ENCODE data around the gene BRD3OS.

Gene BRD3OS

DNA sequence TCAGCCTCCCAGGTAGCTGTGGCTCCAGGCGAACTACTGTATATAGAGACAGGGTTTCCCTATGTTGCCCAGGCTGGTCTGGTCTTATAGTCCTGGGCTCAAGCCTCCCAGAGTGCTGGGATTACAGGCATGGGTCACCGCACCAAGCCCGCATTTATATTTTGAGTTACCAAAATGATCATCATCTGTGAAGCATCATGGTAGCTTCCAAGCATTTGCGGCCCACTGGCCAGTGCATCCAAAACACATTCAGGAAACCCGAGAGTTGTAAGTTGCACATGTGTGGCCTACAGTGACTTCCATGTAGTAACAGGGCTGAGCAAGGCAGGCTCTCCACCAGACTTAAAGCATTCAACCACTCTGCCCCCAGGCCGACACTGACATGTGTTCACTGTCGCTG, 2.3 kb downstream of the BRD3OS start:
- DNase-seq (ENCODE audit: low read depth): no peak
- no peak overlapping the region for H3K4me3 ChIP-seq (ENCODE audit: low read depth, low read length)
- TF ChIP-seq, protein P1, sequence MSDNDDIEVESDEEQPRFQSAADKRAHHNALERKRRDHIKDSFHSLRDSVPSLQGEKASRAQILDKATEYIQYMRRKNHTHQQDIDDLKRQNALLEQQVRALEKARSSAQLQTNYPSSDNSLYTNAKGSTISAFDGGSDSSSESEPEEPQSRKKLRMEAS (IDR thresholded peaks at IDR 0.05; ENCODE audit: low read depth, low read length): no peak

DNA sequence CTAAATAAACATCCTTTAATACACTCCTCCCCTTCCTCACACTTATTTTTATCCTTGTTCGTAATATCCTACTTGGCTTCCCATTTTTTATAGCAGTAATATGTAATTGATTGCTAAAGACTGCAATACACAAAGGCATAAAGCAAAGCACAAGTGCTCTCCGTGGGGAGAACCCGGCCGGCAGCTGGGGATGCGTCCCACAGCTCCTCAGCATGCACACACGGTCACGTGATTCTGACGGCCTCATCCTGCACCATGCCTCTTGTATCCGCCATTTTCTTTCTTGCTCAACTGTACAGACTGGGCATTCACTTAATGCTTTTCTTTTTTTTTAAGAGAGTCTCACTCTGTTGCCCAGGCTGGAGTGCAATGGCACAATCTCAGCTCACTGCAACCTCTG, 2.8 kb downstream of the BRD3OS start:
- DNase-seq (ENCODE audit: low read depth): no peak
- TF ChIP-seq, protein P2, sequence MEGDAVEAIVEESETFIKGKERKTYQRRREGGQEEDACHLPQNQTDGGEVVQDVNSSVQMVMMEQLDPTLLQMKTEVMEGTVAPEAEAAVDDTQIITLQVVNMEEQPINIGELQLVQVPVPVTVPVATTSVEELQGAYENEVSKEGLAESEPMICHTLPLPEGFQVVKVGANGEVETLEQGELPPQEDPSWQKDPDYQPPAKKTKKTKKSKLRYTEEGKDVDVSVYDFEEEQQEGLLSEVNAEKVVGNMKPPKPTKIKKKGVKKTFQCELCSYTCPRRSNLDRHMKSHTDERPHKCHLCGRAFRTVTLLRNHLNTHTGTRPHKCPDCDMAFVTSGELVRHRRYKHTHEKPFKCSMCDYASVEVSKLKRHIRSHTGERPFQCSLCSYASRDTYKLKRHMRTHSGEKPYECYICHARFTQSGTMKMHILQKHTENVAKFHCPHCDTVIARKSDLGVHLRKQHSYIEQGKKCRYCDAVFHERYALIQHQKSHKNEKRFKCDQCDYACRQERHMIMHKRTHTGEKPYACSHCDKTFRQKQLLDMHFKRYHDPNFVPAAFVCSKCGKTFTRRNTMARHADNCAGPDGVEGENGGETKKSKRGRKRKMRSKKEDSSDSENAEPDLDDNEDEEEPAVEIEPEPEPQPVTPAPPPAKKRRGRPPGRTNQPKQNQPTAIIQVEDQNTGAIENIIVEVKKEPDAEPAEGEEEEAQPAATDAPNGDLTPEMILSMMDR (IDR thresholded peaks at IDR 0.05; ENCODE audit: low read depth, low read length): no peak
- H3K4me3 ChIP-seq (ENCODE audit: low read depth, low read length): no peak overlapping the region

DNA sequence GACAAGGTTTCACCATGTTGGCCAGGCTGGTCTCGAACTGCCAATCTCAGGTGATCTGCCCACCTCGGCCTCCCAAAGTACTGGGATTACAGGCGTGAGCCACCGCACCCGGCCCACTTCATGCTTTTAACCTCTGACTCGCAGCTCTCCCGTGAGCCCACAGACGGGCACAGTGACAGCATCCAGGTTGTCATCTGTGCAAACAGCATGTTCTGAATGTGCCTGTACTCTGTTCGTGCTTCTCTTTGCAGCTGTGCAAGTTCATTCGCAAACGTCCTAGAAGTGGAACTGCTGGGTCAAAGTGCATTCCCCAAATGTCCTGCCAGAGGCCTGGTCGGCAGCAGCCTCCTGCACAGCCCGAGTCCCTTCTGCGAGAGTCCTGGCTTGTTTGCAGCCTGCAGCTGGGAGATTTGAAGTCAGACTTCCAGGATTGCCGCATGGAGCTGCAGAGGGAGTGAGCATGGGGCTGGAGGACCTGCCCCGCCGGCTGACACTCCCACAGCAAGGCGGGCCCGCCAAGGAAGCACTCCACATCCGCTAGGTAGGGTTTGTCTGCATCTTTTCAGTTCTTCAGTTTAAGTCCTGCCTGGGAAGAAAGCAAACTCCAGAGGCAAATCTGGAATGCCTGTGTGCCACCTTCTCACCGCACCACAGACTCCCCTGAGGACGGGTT, 3.4 kb downstream of the BRD3OS start:
- DNase-seq (ENCODE audit: low read depth): no peak
- H3K4me3 ChIP-seq (ENCODE audit: low read depth, low read length): no peak overlapping the region
- TF ChIP-seq MYC (IDR thresholded peaks at IDR 0.05; ENCODE audit: low read depth, low read length) (no peak), POLR2A (IDR thresholded peaks at IDR 0.05; ENCODE audit: extremely low read depth, insufficient read length) (no peak)
- TF ChIP-seq, protein P1 (IDR thresholded peaks at IDR 0.05; ENCODE audit: low read depth, low read length): no peak
- TF ChIP-seq, protein P2 (IDR thresholded peaks at IDR 0.05; ENCODE audit: low read depth, low read length): no peak

DNA sequence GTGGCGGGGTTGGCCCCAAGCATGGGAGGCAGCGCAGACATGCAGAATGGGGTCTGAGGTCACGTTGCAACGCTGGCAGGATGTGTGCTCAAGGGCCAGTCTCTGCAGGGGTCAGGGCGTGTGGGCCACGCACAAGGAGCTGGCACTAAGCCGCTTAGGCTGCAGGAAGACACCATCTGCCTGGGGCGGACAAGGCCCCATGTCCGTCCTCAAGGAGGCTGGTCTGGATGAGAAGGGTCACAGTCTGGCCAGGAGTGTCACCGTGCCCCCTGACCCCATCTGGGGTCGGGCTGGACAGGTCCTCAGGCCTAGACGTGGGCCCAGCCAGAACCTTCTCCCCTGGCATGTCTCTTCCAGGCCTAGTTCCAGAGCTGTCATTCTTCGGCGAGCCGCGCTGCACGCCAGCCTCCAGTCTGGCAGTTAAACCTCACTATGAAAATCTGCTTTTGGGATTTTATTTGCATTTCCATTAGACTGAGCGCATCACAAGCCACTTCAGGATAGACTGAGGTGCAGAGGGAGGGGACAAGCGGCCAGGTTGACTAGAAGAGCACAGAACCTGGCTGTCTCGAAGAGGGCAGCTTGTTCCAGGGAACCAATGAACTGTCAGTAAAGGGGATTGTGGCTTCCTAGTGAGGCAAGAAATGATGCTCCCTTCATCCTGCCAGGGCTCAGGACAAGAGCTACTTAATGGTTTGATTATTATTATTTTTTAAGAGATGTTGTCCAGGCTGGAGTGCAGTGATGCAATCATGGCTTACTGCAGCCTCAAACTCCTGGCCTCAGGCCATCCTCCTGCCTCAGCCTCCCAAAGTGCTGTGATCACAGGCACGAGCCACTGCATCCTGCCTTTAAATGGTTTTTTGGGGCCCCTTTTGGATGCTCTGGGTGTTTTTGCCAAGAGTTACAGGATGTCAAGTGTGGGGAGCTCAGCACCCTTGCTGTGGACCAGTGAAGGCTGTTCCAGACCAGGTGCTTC, 4.3 kb downstream of the BRD3OS start:
- DNase-seq (ENCODE audit: low read depth): no peak

DNA sequence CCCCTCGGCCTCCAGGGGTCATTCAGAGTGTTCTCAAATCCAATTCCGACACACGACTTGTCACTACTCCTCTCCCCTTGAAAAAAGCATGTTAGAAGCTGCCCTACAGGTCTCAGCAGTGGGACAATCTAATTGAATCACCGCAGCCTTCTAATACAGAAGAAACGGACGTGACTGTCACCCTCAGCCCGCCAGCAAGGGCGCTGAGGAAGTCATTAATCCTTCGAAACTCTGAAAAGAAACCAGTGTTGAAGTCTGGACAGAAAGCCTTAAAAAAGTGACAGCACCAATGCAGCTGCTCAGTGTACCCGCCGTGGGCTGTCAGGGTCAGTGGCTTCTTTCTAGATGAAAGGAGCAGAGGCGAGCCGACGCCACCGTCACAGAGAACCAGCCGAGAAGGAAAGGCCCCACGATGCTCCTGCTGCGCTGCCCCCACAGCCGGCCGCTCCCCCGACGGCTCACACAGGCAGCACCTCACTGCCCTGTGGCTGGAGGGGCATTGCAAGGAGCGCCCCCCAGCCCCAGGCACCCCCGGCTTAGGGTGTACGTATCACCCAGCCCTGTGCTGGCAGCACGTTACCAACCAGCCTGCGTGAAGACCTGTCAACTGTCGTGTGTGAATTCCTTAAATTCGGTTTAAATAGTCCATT, 5.7 kb downstream of the BRD3OS start:
- no peak for DNase-seq (ENCODE audit: low read depth)
- TF ChIP-seq MYC (IDR thresholded peaks at IDR 0.05; ENCODE audit: low read depth, low read length) (no peak), POLR2A (IDR thresholded peaks at IDR 0.05; ENCODE audit: extremely low read depth, insufficient read length) (no peak)
- TF ChIP-seq, protein P1 (IDR thresholded peaks at IDR 0.05; ENCODE audit: low read depth, low read length): no peak
- no peak overlapping the region for H3K4me3 ChIP-seq (ENCODE audit: low read depth, low read length)

More for the DNA sequence above, 4.3 kb downstream of the BRD3OS start:
- TF ChIP-seq, protein P1 (IDR thresholded peaks at IDR 0.05; ENCODE audit: low read depth, low read length): no peak
- no peak for TF ChIP-seq POLR2A (IDR thresholded peaks at IDR 0.05; ENCODE audit: extremely low read depth, insufficient read length)
- TF ChIP-seq, protein P2 (IDR thresholded peaks at IDR 0.05; ENCODE audit: low read depth, low read length): no peak
- no peak for TF ChIP-seq MYC (IDR thresholded peaks at IDR 0.05; ENCODE audit: low read depth, low read length)
- H3K4me3 ChIP-seq (ENCODE audit: low read depth, low read length): no peak overlapping the region

DNA sequence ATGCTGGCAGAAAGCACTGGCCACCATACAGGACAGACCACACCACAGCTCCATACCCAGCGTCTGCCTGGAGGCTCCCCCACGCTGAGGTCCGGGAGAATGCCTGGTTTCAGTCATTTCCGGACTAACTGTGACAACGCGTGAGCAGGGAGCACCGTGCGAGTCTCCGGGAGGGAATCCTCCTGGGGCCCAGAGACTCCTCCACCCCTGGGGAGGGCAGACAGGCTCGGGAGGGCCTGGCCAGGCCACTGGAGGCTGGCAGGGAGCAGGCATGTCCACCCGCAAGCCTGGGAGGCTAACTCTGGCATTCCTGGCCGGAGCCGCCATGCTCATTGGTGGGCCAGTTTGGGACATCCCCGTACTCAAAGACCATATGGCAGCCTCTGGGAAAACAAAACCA, 6.5 kb downstream of the BRD3OS start:
- no peak overlapping the region for H3K4me3 ChIP-seq (ENCODE audit: low read depth, low read length)
- DNase-seq (ENCODE audit: low read depth): no peak
- TF ChIP-seq POLR2A (IDR thresholded peaks at IDR 0.05; ENCODE audit: extremely low read depth, insufficient read length): no peak
